Measurements from ENCODE around the gene TAF3. TPM values are rescaled to one million over a fixed set of nuclear protein-coding genes. Genes with fewer than 3 reads are reported as not detected.

TAF3 gene
- polyA plus RNA-seq, 3 donors, result 1.6 to 3.9 (median 3.4) TPM

DNA sequence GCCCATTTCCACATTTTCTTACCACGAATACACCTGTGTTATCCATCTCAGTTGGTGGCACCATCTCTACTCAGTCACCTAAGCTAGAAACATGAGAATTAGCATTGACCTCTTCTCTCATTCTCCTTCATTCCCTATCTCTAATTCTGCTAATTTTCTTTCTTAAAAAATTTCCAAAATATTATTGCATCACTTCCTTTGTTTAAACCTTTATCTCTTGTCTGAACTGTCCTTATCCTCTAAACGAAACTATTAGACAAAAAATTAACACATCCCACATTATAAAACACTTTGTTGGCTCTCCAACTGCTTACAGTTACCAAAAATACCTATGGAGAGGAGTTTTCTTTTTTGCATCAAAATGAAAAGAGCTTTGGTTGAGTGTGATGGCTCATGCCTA, 18.3 kb downstream of the TAF3 start:
- Mint-ChIP-seq H3K27ac (peak overlapping the region in 2 of 7 donors; percentile 1 to 61), H3K27me3 (ENCODE audit: low read depth in 3 of 3) (no peaks in the 10 kb centered on the region), H3K4me1 (no peaks in the 10 kb centered on the region), H3K4me3 (no peak overlapping the region), H3K36me3 (peaks cover 50 to 59% of the 10 kb centered on the region in 2 donors), H3K9me3 (peaks cover 0 to 2% (median 0%) of the 10 kb centered on the region in 7 donors)
- Histone ChIP-seq H3K9me3 (replicated peaks in 1 of 2; ENCODE audit: control insufficient read depth in 1 of 2, insufficient read depth in 1 of 2, low read length in 2 of 2) (no peaks in the 10 kb centered on the region), H3K79me2 (ENCODE audit: insufficient read depth, low read length) (peaks cover 51% of the 10 kb centered on the region), H3K4me2 (replicated peaks; ENCODE audit: extremely low read depth, low read length, poor library complexity, severe bottlenecking) (no peak overlapping the region), H3K27ac (ENCODE audit: low read depth in 1 of 2, low read length in 2 of 2) (no peak overlapping the region), H4K20me1 (ENCODE audit: insufficient read depth, low read length) (peaks cover 27% of the 10 kb centered on the region), H3K36me3 (replicated peaks in 1 of 2; ENCODE audit: control insufficient read depth in 1 of 2, insufficient read depth in 2 of 2, low read length in 2 of 2) (peaks cover 11 to 41% of the 10 kb centered on the region in 2 donors), H3K4me3 (replicated peaks in 1 of 3; ENCODE audit: low read depth in 2 of 3, low read length in 3 of 3) (no peak overlapping the region), H2AFZ (ENCODE audit: insufficient read depth, low read depth, low read length, poor library complexity, severe bottlenecking) (no peak overlapping the region), H3K27me3 (ENCODE audit: control insufficient read depth in 2 of 2, insufficient read depth in 2 of 2, low read length in 2 of 2) (no peaks in the 10 kb centered on the region), H3K4me1 (ENCODE audit: control insufficient read depth in 1 of 2, insufficient read depth in 2 of 2, low read length in 2 of 2) (no peaks in the 10 kb centered on the region), H3K9ac (ENCODE audit: insufficient read depth, low read length, poor library complexity, severe bottlenecking) (no peak overlapping the region)
- WGBS (ENCODE audit: insufficient coverage), result 100% methylated on average over 1 of the region's 2 CpGs
- TF ChIP-seq, protein P1, sequence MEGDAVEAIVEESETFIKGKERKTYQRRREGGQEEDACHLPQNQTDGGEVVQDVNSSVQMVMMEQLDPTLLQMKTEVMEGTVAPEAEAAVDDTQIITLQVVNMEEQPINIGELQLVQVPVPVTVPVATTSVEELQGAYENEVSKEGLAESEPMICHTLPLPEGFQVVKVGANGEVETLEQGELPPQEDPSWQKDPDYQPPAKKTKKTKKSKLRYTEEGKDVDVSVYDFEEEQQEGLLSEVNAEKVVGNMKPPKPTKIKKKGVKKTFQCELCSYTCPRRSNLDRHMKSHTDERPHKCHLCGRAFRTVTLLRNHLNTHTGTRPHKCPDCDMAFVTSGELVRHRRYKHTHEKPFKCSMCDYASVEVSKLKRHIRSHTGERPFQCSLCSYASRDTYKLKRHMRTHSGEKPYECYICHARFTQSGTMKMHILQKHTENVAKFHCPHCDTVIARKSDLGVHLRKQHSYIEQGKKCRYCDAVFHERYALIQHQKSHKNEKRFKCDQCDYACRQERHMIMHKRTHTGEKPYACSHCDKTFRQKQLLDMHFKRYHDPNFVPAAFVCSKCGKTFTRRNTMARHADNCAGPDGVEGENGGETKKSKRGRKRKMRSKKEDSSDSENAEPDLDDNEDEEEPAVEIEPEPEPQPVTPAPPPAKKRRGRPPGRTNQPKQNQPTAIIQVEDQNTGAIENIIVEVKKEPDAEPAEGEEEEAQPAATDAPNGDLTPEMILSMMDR (IDR thresholded peaks at IDR 0.05), result no peak
- DNase-seq, result no peak
- intact Hi-C loops (cut with micrococcal nuclease), result no loop called here

DNA sequence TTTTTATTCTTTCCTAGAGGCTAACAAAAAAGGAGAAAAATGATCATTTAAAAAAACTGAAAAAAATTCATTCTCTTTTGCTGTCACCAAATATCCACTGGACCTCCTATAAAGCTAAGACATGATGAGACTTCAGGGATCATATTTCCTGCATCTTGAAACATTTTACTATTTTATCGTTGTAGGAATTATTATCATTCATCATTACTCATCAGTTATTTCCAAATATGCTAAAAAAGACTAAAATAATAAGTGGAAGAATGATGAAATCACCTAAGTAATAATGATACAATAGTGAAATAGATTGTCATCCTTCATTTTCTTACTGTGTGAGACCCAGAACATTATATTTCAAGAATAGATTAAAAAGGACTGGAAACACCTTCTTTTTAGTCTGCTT, 28.3 kb downstream of the TAF3 start:
- no peak for DNase-seq
- H3K9me3 Mint-ChIP-seq, result peaks cover 0 to 6% (median 2%) of the 10 kb centered on the region in 7 donors
- H3K4me1 ChIP-seq (ENCODE audit: control insufficient read depth in 1 of 2, insufficient read depth in 2 of 2, low read length in 2 of 2), result no peaks in the 10 kb centered on the region
- H3K36me3 ChIP-seq (replicated peaks in 1 of 2; ENCODE audit: control insufficient read depth in 1 of 2, insufficient read depth in 2 of 2, low read length in 2 of 2), result no peaks in the 10 kb centered on the region
- no peaks in the 10 kb centered on the region for H3K9me3 ChIP-seq (replicated peaks in 1 of 2; ENCODE audit: control insufficient read depth in 1 of 2, insufficient read depth in 1 of 2, low read length in 2 of 2)
- H3K79me2 ChIP-seq (ENCODE audit: insufficient read depth, low read length), result peaks cover 22% of the 10 kb centered on the region
- H3K4me3 Mint-ChIP-seq, result no peak overlapping the region
- H3K9ac ChIP-seq (ENCODE audit: insufficient read depth, low read length, poor library complexity, severe bottlenecking), result no peak overlapping the region
- no peak overlapping the region for H3K4me2 ChIP-seq (replicated peaks; ENCODE audit: extremely low read depth, low read length, poor library complexity, severe bottlenecking)
- no peak overlapping the region for H3K27ac Mint-ChIP-seq
- no peak overlapping the region for H2AFZ ChIP-seq (ENCODE audit: insufficient read depth, low read depth, low read length, poor library complexity, severe bottlenecking)
- H3K27me3 ChIP-seq (ENCODE audit: control insufficient read depth in 2 of 2, insufficient read depth in 2 of 2, low read length in 2 of 2), result no peaks in the 10 kb centered on the region
- H3K36me3 Mint-ChIP-seq, result peaks cover 14% of the 10 kb centered on the region in 2 donors
- peaks cover 1% of the 10 kb centered on the region for H3K4me1 Mint-ChIP-seq
- peaks cover under 1% of the 10 kb centered on the region for H4K20me1 ChIP-seq (ENCODE audit: insufficient read depth, low read length)
- intact Hi-C loops (cut with micrococcal nuclease), result no loop called here
- H3K4me3 ChIP-seq (replicated peaks in 1 of 3; ENCODE audit: low read depth in 2 of 3, low read length in 3 of 3), result no peak overlapping the region
- TF ChIP-seq, protein P1 (IDR thresholded peaks at IDR 0.05), result no peak
- WGBS (ENCODE audit: insufficient coverage), result no CpG with 5 or more reads among the region's 1 CpG
- no peak overlapping the region for H3K27ac ChIP-seq (ENCODE audit: low read depth in 1 of 2, low read length in 2 of 2)
- H3K27me3 Mint-ChIP-seq (ENCODE audit: low read depth in 3 of 3), result peaks cover 0 to 3% (median 0%) of the 10 kb centered on the region in 3 donors
